GM19463 (cell line): ENCODE results near the gene LGI1.

Source experiments
- ATAC-seq: cut with Tn5 transposase; IDR thresholded peaks from one replicate; pipeline ENCODE4 v1.9.1; 2021; ENCODE audit warnings: mild to moderate bottlenecking, moderate library complexity; ENCODE audit not compliant: unreplicated experiment

Gene LGI1

GRCh38 chr10:93757801-93758507 lies at the start of gene LGI1:
TSS of gene LGI1 (plus strand) at chr10:93757936. CDS start at chr10:93758145, 209 bp downstream.
- no peak for ATAC-seq

GRCh38 chr10:93710333-93710909 lies 47.3 kb upstream of the LGI1 start:
- ATAC-seq = no peak

- no peak for ATAC-seq
These were observed 45.8 kb upstream of the LGI1 start for GRCh38 chr10:93711891-93712290.

- ATAC-seq = no peak
These were observed 45.1 kb upstream of the LGI1 start for GRCh38 chr10:93712593-93712992.

DNA sequence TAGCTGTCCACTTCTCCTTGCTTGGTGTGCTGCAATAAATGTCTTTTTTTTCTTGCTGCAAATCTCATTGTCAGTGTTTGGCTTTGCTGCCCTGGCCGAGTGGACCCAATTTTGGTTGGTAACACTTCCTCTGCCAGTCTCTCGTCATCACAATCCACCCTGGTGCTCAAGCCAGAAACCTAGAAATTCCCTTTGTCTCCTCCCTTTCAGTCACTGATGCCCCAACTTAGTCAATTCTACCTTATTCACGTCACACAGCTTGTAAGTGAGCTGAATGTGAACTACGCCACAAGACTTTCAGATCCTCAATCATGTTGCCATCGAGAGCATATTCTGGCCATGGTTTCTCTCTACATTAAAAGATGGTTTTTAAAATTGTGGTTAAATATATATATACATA lies 42.4 kb upstream of the LGI1 start:
- ATAC-seq = peak; percentile 90

- ATAC-seq = no peak
These were observed 41.0 kb upstream of the LGI1 start for GRCh38 chr10:93716766-93717165.

DNA sequence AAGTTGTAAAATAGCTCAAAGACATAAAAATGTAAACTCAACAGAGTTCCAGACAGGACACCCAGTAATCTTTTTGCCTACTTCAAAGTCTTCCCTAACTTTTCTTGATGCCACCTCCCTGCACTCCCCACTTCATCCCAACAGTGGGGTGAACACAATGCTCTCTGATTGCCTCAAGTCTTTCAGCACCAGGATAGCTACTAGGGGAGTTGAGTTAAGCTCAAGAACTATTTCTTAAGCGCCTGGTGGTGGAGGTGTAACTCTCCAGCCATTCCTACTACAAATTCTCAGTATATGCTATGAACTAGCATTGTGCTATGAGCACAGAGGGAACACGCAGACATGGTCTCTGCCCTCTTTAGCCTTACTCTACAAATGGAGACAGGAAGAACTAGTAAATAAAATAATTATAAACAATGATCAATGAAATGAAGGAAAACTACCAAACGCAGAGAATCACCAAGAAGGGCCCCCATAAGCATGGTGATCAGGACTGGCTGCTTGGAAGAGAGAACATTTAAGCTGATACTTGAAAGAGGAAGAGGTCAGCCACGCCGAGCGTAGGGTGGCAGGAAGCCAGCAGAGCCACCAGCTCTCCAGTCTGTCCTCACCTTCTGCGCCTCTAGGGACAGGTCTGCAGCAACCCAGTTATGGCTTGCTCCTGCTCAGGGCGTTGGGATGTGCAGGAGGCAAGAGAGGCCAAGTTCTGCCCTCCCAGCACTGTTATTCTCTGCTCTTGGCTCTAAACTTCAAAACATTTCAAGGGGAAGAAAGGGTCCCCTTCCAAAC lies 38.6 kb upstream of the LGI1 start:
- peak; percentile 36 for ATAC-seq

DNA sequence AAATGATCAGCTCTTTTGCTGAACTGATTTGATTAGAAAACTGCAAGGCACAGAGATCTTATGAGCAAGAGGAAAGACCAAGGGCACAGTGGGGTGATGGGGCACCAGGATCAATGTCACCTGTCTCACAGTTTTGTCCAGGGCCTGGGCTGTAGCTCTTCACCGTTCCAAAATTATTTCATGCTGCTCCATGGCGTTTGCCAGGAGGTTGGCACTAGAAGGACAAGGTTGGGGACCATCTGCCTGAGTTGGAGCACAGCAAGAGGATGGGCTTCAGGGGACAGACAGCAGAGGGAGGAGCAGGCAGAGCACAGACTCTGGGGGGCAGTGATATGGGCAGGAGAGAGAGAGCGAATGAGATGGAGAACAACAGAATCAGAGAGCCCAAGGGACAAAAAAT lies 37.8 kb upstream of the LGI1 start:
- ATAC-seq = no peak

GRCh38 chr10:93722550-93722949 lies 35.2 kb upstream of the LGI1 start:
- no peak for ATAC-seq

- no peak for ATAC-seq
These were observed 34.6 kb upstream of the LGI1 start for GRCh38 chr10:93723153-93723552.

GRCh38 chr10:93726024-93726423 lies 31.7 kb upstream of the LGI1 start:
- ATAC-seq = no peak

DNA sequence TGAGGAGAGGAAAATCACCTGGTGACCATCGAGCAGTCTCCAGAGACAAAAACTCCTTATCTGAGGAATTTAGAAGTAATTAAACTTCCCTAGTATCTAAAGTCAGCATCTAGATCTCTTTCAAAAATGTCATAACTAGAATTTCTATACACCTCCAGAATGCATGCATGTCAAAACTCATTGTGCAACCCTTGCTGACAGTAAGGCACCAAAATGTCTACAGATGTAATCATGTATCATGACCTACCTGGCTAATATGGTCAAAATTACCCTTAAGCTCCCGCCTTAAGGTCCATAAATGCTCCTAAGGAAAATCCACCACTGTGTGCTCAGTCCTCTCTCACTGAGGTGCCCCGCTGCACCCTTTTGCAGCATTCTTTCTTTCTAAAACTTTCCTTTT lies 16.4 kb upstream of the LGI1 start:
- no peak for ATAC-seq

- ATAC-seq = peak; percentile 87
These were observed 14.9 kb upstream of the LGI1 start for GRCh38 chr10:93742633-93743349.

DNA sequence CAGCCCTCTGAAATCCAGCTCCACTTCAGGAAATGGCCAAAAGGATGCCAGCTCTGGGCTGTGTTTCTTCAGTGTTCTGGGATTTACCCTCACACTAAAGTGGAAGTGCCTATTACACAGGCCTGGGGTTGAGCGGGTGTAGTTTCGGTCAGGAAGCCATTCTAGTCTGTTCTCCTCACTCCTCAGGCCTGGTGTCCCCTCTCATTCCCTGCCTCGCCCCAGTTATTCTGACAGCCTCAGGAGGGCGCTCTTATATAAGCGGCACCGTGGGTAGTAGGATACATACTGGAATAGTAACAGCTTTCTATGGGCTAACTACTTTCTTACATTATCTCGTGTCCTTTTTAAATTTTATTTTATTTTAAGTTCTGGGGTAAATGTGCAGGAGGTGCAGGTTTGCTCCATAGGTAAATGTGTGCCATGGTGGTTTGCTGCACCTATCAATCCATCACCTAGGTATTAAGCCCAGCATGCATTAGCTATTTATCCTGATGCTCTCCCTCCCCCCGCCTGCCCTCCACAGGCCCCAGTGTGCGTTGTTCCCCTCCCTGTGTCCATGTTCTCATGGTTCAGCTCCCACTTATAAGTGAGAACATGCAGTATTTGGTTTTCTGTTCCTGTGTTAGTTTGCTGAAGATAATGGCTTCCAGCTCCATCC lies 12.2 kb upstream of the LGI1 start:
- no peak for ATAC-seq

GRCh38 chr10:93746844-93747284 lies 10.9 kb upstream of the LGI1 start:
- peak; percentile 36 for ATAC-seq

DNA sequence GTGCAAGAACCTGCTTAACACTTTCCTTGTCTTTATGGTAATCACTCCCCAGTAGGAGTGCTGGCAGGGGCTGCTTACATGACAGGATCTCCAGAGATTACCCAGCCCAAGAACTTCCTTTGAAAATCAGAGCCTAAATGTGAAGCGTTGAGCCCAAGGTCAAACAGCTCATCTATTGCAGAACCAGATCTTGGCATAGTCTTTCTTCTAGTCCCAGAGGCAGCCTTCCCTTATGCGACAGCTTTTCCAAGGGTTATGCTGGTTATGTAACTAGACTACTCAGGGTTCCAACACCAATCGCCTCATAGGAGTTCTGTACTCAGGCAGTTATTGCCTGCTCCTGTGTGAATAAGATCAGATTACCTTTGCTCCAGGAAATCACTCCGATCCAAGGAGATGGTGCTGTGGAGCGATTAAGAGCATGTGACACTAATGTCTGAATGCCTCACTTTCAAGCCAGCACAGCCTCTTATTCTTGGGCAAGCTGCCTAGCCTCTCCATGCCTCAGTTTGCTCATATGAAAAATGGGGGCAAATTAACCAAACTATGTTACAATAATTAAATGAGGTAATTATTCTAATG lies 8.4 kb upstream of the LGI1 start:
- ATAC-seq = no peak

DNA sequence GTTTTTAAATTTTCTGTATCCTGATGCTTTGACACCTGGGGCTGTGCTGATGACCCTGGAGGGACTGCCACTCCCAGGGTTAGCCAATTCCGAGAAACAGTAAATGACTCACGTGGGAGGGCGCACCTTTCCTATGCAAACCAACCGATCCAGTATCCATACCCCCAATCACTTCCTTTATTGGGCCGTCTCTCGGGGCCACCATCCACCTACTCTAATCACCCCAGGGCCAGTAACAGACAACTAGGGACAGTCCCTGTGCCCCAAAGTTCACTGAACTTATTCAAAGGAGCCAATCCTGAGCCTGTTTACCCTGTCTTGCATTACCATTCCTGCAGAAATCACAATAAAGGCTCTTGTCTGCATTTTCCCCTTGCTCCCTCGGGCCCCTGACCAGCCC lies 6.6 kb upstream of the LGI1 start:
- no peak for ATAC-seq

DNA sequence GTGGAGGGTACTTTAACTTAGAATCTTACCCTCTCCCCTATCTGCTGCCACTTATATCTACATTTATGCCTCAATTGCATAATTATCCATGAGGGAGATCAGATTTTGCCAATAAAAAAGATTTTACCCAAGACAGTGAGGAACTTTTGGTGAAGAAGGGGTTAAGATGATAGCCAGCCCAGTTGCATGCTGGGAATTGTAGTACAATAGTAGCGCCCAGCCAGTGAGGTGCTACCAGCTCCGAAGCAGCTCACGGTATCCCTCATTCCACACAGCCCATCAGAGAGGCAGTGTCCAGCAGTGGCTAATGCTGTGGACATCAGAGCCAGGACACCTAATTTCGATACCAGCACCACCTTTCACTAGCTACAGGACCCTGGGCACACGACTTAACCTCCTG lies 5.9 kb upstream of the LGI1 start:
- ATAC-seq = no peak

- no peak for ATAC-seq
These were observed 5.0 kb upstream of the LGI1 start for GRCh38 chr10:93752761-93753160.

- ATAC-seq = no peak
These were observed 4.0 kb upstream of the LGI1 start for GRCh38 chr10:93753621-93754250.
